Stomach (tissue), 9 donors: ENCODE measurements around the gene LAMB4. TPM values are rescaled to one million over a fixed set of nuclear protein-coding genes. Genes with fewer than 3 reads are reported as not detected.

Experiments used
- DNase-seq, 2 donors: peaks; one replicate each; pipeline versions ENCODE4 v3.0.0 to v3.0.0-alpha.2; 2013 to 2019
- H3K27ac ChIP-seq, 5 donors: fragments of 200-600 bp in 4 of 5; sonication (generic) in 4 of 5; one replicate each; pipeline ENCODE4 v1.5.1; 2013 to 2019; ENCODE audit warnings: mild to moderate bottlenecking in 1 of 5, moderate library complexity in 1 of 5
- H3K27me3 ChIP-seq, 3 donors: fragments of 200-600 bp; sonication (generic); one replicate each; pipeline ENCODE4 v1.5.1; 2017 to 2019; ENCODE audit warnings: mixed run types in 1 of 3
- H3K36me3 ChIP-seq, 4 donors: fragments of 200-600 bp; sonication (generic); 1 replicate in 3 of 4; 2 replicates in 1 of 4; pipeline ENCODE4 v1.5.1; 2016 to 2019
- H3K4me1 ChIP-seq, 4 donors: fragments of 200-600 bp; sonication (generic); one replicate each; pipeline ENCODE4 v1.5.1; 2016 to 2019
- H3K4me3 ChIP-seq, 4 donors: fragments of 200-600 bp; sonication (generic) in 3 of 4; one replicate each; pipeline ENCODE4 v1.5.1; 2016 to 2019; ENCODE audit warnings: mild to moderate bottlenecking in 1 of 4
- H3K9me3 ChIP-seq, 4 donors: fragments of 200-600 bp; sonication (generic); one replicate each; pipeline ENCODE4 v1.5.1; 2016 to 2019
- EP300 ChIP-seq: sonication (generic); formaldehyde crosslinking; IDR thresholded peaks from one replicate; pipeline ENCODE4 v1.6.1; 2017; ENCODE audit warnings: antibody characterized with exemption
- POLR2A ChIP-seq, 4 donors: fragments of 450-650 bp; IDR thresholded peaks; one replicate each; pipeline ENCODE4 v1.6.1; 2016; ENCODE audit warnings: antibody characterized with exemption in 4 of 4, control low read depth in 2 of 4, mild to moderate bottlenecking in 1 of 4, moderate library complexity in 1 of 4
- POLR2AphosphoS5 ChIP-seq, 3 donors: sonication (generic); formaldehyde crosslinking; IDR thresholded peaks; one replicate each; pipeline ENCODE4 v1.6.1; 2016; ENCODE audit warnings: antibody characterized with exemption in 3 of 3
- WGBS, 5 donors: extraction: QIAGEN DNeasy Blood & Tissue Kit in 3 of 5; methylation state at CpG; one replicate each; pipeline versions ENCODE4 v1.1.5 to v1.1.7; 2013 to 2018; 5-methylcytosine and 5-hydroxymethylcytosine counted together
- intact Hi-C: fragments of 100-400 bp; cut with DNase I; formaldehyde crosslinking; loops from one replicate; pipeline ENCODE4 v1.15.1; 2023; ENCODE audit warnings: low total_unique reads
- polyA plus RNA-seq, 3 donors: library from polyadenylated mRNA; stranded (reverse); fragments of 200-250 nt; gene quantifications; one replicate each; pipeline ENCODE4 v1.2.3, GENCODE V29; 2013
- total RNA-seq, 5 donors: library from RNA; depleted of rRNA; stranded (reverse); fragments of >200 nt; gene quantifications; one replicate each; pipeline versions ENCODE4 v1.1.0 to v1.2.3, GENCODE V29; 2014 to 2016
- TF ChIP-seq, protein P1 (sequence below), 7 experiments: fragments of 450-650 bp in 4 of 7; fragments of 200-600 bp in 3 of 7; sonication (generic) in 3 of 7; IDR thresholded peaks; one replicate each; pipeline ENCODE4 v1.5.1; 2016 to 2019; ENCODE audit warnings: antibody characterized with exemption in 7 of 7, control low read depth in 2 of 7, mild to moderate bottlenecking in 1 of 7
- donor health status: healthy with polysubstance abuse.
- donor health status: Bipolar disorder and iron deficiency.
- donor health status: healthy.

The LAMB4 gene
- total and polyA plus RNA-seq, 8 donors = under 0.01 to 8.5 (median 1.7) TPM; not detected in 2

DNA sequence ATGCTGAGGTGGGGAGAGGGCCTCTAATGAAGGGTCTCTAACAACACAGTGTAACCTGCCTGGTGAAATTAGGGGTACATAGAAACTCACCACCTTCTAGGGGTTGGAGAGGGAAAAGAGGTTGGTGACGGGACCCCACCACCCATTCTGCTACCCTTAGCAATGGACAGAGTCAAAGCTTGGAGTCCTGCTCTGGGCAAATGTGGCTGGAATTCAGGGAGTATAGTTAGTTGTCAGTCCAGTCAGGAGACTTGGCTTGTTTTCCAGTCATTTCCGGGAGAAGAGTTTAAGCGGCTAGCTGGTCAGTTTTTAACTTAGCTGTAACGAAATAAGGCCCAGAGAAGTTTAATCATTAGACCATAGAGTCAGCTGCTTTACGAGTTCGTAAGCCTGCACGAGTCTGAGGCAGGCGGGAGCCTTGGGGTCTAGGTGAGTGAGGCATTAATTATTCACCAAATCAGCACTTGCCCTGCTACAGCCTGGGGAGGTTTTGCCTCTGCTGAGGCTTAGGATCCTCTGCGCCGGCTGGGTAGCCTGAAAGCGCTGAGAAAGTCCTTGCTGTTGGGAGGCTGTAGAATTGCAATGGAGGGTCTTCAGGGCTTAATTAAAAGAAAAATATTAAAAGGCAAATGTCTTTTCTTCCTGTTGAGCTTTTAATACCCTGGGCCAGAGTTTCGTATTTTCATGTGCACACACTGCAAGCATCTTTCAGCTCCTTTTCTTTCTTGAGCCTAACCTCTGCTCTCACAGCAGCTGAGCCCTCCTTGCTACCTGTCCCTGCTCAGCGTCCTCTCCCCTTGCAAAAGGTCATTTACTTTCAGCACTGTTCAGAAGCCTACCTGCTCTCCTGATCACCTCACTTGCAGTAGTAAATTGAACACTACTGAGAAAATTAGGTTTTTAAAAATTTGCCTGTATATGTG is 125.7 kb downstream of the LAMB4 start:
- WGBS, 5 donors = 14 to 32% (median 27%) methylated on average over 11 to 13 of the region's 13 CpGs
- H3K27me3 ChIP-seq = peaks cover 0 to 39% (median 11%) of the 10 kb centered on the region in 3 donors
- H3K4me3 ChIP-seq = peak overlapping the region in 1 of 4 donors; percentile 87
- DNase-seq = peak in 1 of 2 donors; percentile 81
- TF ChIP-seq POLR2A (IDR thresholded peaks at IDR 0.05) (no peak), POLR2AphosphoS5 (IDR thresholded peaks at IDR 0.05) (peak in 1 of 3 donors; percentile 8)
- H3K27ac ChIP-seq = peak overlapping the region; percentile 32 to 89 (median 86)
- peaks cover 18 to 46% (median 37%) of the 10 kb centered on the region in 4 donors for H3K4me1 ChIP-seq
- intact Hi-C loops = no loop called here
- no peaks in the 10 kb centered on the region for H3K36me3 ChIP-seq
- H3K9me3 ChIP-seq = no peaks in the 10 kb centered on the region

DNA sequence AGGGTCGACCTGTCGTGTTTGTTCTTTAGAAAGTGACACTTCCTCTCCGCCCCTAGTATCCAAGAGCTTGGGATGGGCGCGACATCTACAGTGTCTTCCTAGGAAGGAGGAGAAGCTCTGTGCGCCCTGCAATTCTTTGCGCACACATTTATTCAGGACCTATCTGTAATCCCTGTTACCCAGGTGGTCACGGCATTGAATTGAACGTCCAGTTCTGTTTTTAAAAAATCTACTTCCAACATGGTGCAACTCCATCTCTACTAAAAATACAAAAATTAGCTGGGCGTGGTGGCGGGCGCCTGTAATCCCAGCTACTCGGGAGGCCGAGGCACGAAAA is 126.6 kb downstream of the LAMB4 start:
- peak overlapping the region; percentile 77 to 89 (median 86) for H3K27ac ChIP-seq
- peaks cover 0 to 39% (median 11%) of the 10 kb centered on the region in 3 donors for H3K27me3 ChIP-seq
- DNase-seq = no peak
- TF ChIP-seq, protein P1, sequence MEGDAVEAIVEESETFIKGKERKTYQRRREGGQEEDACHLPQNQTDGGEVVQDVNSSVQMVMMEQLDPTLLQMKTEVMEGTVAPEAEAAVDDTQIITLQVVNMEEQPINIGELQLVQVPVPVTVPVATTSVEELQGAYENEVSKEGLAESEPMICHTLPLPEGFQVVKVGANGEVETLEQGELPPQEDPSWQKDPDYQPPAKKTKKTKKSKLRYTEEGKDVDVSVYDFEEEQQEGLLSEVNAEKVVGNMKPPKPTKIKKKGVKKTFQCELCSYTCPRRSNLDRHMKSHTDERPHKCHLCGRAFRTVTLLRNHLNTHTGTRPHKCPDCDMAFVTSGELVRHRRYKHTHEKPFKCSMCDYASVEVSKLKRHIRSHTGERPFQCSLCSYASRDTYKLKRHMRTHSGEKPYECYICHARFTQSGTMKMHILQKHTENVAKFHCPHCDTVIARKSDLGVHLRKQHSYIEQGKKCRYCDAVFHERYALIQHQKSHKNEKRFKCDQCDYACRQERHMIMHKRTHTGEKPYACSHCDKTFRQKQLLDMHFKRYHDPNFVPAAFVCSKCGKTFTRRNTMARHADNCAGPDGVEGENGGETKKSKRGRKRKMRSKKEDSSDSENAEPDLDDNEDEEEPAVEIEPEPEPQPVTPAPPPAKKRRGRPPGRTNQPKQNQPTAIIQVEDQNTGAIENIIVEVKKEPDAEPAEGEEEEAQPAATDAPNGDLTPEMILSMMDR (IDR thresholded peaks at IDR 0.05) = no peak
- no peak for TF ChIP-seq POLR2A (IDR thresholded peaks at IDR 0.05)
- TF ChIP-seq POLR2AphosphoS5 (IDR thresholded peaks at IDR 0.05) = no peak
- WGBS, 5 donors = 45 to 54% (median 47%) methylated on average over 14 to 15 of the region's 15 CpGs
- no peaks in the 10 kb centered on the region for H3K9me3 ChIP-seq
- intact Hi-C loops = no loop called here
- H3K4me3 ChIP-seq = peak overlapping the region; percentile 62 to 87 (median 75)
- H3K4me1 ChIP-seq = peaks cover 18 to 54% (median 41%) of the 10 kb centered on the region in 4 donors
- no peaks in the 10 kb centered on the region for H3K36me3 ChIP-seq

DNA sequence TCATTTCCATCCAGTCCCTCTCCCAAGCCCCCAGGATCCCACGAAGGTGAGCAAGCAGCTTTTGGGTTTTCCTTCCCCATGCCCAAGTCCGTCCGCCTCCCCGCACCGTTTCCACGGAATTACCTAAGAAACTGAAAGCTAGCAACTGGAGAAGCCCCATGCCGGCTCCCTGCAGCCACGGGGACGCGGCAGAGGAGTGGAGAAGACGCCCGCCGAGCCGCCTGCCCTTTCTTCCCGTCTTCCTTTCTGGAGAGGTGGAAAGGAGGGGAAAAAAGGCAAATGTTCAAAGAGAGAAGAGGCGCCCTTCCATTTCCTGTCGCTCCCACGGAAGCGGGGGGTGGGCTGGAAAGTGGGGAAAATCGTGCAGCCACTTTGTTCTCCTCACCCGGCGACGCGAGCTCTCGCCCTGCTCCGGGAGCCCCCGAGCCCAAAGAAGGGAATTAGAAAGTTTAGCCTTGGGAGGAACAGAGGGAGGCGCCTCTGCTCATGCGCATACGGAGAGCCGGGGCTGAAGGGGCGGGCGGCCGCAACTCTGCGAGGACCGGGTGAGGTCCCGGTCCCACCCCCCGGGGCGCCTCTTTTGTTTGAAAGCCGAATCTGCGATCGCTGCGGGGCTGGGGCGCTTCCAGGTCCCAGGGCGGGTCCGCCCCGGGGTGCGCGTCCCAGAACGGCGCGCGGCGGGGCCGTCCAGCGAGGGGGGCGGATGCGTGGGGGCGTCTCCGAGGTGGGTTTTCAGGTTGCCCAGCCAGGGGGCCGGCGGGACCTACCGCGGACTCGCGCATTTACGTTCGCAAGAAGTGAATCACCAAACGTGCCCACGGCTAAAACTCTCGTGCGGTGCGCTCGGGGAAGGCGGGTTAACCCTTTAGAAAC is 127.2 kb downstream of the LAMB4 start, which contains the start of gene LAMB1:
TSS of gene LAMB1 (minus strand) at position 436 of the 873 bp plus-strand sequence. CDS start at position 160, 276 bp downstream.
- Histone ChIP-seq H3K27me3 (peaks cover 0 to 39% (median 11%) of the 10 kb centered on the region in 3 donors), H3K27ac (peak within 1 kb of the TSS; percentile 77 to 89 (median 86)), H3K4me1 (peaks cover 18 to 60% (median 41%) of the 10 kb centered on the region in 4 donors), H3K4me3 (peak within 1 kb of the TSS; percentile 62 to 87 (median 75)), H3K36me3 (peaks cover 0 to under 1% (median 0%) of the 10 kb centered on the region in 4 donors), H3K9me3 (no peaks in the 10 kb centered on the region)
- intact Hi-C loops = no loop called here
- 0 to 1% (median 1%) methylated on average over 39 to 75 of the region's 75 CpGs for WGBS, 5 donors
- TF ChIP-seq POLR2AphosphoS5 (IDR thresholded peaks at IDR 0.05) = peak in 2 of 3 donors; percentile 62 to 81
- TF ChIP-seq, protein P1 (IDR thresholded peaks at IDR 0.05) = no peak
- DNase-seq = peak; percentile 63 to 91

- H3K27ac ChIP-seq = peak overlapping the region; percentile 77 to 89 (median 86)
- H3K4me1 ChIP-seq = peaks cover 18 to 61% (median 44%) of the 10 kb centered on the region in 4 donors
- intact Hi-C loops = no loop called here
- no peaks in the 10 kb centered on the region for H3K9me3 ChIP-seq
- no peak for TF ChIP-seq POLR2A (IDR thresholded peaks at IDR 0.05)
- peak in 1 of 3 donors; percentile 50 for TF ChIP-seq POLR2AphosphoS5 (IDR thresholded peaks at IDR 0.05)
- TF ChIP-seq EP300 = no peak
- peak in 1 of 2 donors; percentile 75 for DNase-seq
- WGBS, 5 donors = 1 to 2% (median 1%) methylated on average over 39 to 75 of the region's 75 CpGs
- H3K36me3 ChIP-seq = peaks cover 0 to 8% (median 6%) of the 10 kb centered on the region in 4 donors
- peaks cover 0 to 39% (median 11%) of the 10 kb centered on the region in 3 donors for H3K27me3 ChIP-seq
- peak overlapping the region; percentile 62 to 87 (median 75) for H3K4me3 ChIP-seq
These were observed 128.1 kb downstream of the LAMB4 start for GRCh38 chr7:108001764-108002725.
